Measurements from ENCODE around the gene C18orf32.
"Not testable (repeated sequence)": the region's sequence is repeated elsewhere in the genome, so short reads cannot be mapped to it uniquely, and the experiment has no call there.

The C18orf32 gene

GRCh38 chr18:49471532-49471931 is 15.5 kb downstream of the C18orf32 start:
- DNase-seq (ENCODE audit: low spot score), result no peak

GRCh38 chr18:49467599-49467998 is 19.4 kb downstream of the C18orf32 start:
- DNase-seq (ENCODE audit: low spot score), result no peak

- DNase-seq (ENCODE audit: low spot score), result no peak
Measured at GRCh38 chr18:49467019-49467563, 19.9 kb downstream of the C18orf32 start.

- DNase-seq (ENCODE audit: low spot score), result no peak
Measured at GRCh38 chr18:49464718-49465598, 22.1 kb downstream of the C18orf32 start.

- DNase-seq (ENCODE audit: low spot score), result no peak
Measured at GRCh38 chr18:49461602-49461977, 25.4 kb downstream of the C18orf32 start.

- DNase-seq (ENCODE audit: low spot score), result no peak
Measured at GRCh38 chr18:49460976-49461601, 25.9 kb downstream of the C18orf32 start.

GRCh38 chr18:49459404-49460171 is 27.4 kb downstream of the C18orf32 start:
- DNase-seq (ENCODE audit: low spot score), result no peak

- peak; percentile 76 for DNase-seq (ENCODE audit: low spot score)
Measured at GRCh38 chr18:49457616-49458015, 29.4 kb downstream of the C18orf32 start.

- DNase-seq (ENCODE audit: low spot score), result no peak
Measured at GRCh38 chr18:49456794-49457193, 30.2 kb downstream of the C18orf32 start.

GRCh38 chr18:49452534-49452933 is 34.5 kb downstream of the C18orf32 start:
- DNase-seq (ENCODE audit: low spot score), result not testable (repeated sequence)

GRCh38 chr18:49447810-49448745 is 39.0 kb downstream of the C18orf32 start:
- peak; percentile 38 for DNase-seq (ENCODE audit: low spot score)

- DNase-seq (ENCODE audit: low spot score), result no peak
Measured at GRCh38 chr18:49446481-49446880, 40.6 kb downstream of the C18orf32 start.

GRCh38 chr18:49444581-49444980 is 42.5 kb downstream of the C18orf32 start:
- DNase-seq (ENCODE audit: low spot score), result no peak

- DNase-seq (ENCODE audit: low spot score), result no peak
Measured at GRCh38 chr18:49443837-49444236, 43.2 kb downstream of the C18orf32 start.

- DNase-seq (ENCODE audit: low spot score), result no peak
Measured at GRCh38 chr18:49441338-49441938, 45.6 kb downstream of the C18orf32 start.

- no peak for DNase-seq (ENCODE audit: low spot score)
Measured at GRCh38 chr18:49435170-49435569, 51.9 kb downstream of the C18orf32 start.

- DNase-seq (ENCODE audit: low spot score), result no peak
Measured at GRCh38 chr18:49432602-49433001, 54.4 kb downstream of the C18orf32 start.

GRCh38 chr18:49431165-49431962 is 55.7 kb downstream of the C18orf32 start:
- DNase-seq (ENCODE audit: low spot score), result no peak

Data from SK-N-DZ (cell line).